ENCODE data around the gene CXXC4.

Gene CXXC4

DNA sequence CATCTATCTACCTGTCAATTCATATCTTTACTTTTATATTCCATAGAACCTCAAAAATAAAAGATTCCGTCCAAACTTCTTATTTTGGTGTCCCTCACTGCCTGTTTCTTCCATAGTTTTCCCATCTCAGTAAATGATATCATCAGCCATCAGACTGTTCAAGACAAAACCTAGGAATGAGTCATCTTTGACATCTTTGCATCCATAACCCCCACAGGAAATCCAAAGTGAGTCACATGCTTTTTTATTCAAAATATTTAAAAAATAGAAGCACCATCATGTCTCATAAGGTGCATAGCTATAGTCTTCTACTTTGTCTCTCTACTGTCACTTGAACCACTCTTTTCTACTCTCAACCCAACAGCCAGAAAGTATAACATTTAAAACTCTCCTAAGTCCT, 29.9 kb upstream of the CXXC4 start:
- H3K4me1 ChIP-seq = no peaks in the 10 kb centered on the region
- TF ChIP-seq, protein P1, sequence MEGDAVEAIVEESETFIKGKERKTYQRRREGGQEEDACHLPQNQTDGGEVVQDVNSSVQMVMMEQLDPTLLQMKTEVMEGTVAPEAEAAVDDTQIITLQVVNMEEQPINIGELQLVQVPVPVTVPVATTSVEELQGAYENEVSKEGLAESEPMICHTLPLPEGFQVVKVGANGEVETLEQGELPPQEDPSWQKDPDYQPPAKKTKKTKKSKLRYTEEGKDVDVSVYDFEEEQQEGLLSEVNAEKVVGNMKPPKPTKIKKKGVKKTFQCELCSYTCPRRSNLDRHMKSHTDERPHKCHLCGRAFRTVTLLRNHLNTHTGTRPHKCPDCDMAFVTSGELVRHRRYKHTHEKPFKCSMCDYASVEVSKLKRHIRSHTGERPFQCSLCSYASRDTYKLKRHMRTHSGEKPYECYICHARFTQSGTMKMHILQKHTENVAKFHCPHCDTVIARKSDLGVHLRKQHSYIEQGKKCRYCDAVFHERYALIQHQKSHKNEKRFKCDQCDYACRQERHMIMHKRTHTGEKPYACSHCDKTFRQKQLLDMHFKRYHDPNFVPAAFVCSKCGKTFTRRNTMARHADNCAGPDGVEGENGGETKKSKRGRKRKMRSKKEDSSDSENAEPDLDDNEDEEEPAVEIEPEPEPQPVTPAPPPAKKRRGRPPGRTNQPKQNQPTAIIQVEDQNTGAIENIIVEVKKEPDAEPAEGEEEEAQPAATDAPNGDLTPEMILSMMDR (IDR thresholded peaks at IDR 0.05) = no peak
- no peaks in the 10 kb centered on the region for H3K79me2 ChIP-seq
- H3K27me3 ChIP-seq (ENCODE audit: control insufficient read depth, insufficient read depth, low read length) = no peaks in the 10 kb centered on the region
- no peak overlapping the region for H3K4me3 ChIP-seq (ENCODE audit: low read depth, low read length)
- H3K27ac ChIP-seq = no peak overlapping the region
- no peaks in the 10 kb centered on the region for H3K36me3 ChIP-seq (ENCODE audit: control insufficient read depth, insufficient read depth, low read length)
- no peak overlapping the region for H2AFZ ChIP-seq
- no peak overlapping the region for H3K4me2 ChIP-seq (ENCODE audit: low read length)
- H3K9ac ChIP-seq = no peak overlapping the region
- no peaks in the 10 kb centered on the region for H3K9me3 ChIP-seq (ENCODE audit: control insufficient read depth, low read length)

DNA sequence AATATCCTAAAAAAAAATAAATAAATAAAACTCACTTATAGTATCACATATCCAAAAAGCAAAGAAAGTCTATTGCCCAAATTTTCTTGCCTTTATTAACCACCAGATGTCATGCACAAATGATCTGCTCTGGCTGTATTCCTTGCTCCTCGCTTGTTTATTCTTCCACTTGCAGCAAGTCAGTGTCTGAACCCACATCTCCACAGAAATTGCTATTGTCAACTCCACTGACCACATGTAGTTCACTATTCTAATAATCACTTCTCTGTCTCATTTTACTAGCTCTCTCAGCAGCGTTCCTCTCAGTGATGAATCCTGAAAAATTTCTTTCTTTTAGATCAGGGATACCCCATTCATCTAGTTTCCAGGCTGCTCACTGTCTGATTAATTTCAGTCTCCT, 29.3 kb upstream of the CXXC4 start:
- no peak overlapping the region for H3K9ac ChIP-seq
- no peak overlapping the region for H3K27ac ChIP-seq
- H3K4me1 ChIP-seq = no peaks in the 10 kb centered on the region
- H2AFZ ChIP-seq = no peak overlapping the region
- no peaks in the 10 kb centered on the region for H3K27me3 ChIP-seq (ENCODE audit: control insufficient read depth, insufficient read depth, low read length)
- TF ChIP-seq, protein P1 (IDR thresholded peaks at IDR 0.05) = no peak
- H3K9me3 ChIP-seq (ENCODE audit: control insufficient read depth, low read length) = no peaks in the 10 kb centered on the region
- H3K79me2 ChIP-seq = no peaks in the 10 kb centered on the region
- H3K36me3 ChIP-seq (ENCODE audit: control insufficient read depth, insufficient read depth, low read length) = no peaks in the 10 kb centered on the region
- no peak overlapping the region for H3K4me2 ChIP-seq (ENCODE audit: low read length)
- H3K4me3 ChIP-seq (ENCODE audit: low read depth, low read length) = no peak overlapping the region

DNA sequence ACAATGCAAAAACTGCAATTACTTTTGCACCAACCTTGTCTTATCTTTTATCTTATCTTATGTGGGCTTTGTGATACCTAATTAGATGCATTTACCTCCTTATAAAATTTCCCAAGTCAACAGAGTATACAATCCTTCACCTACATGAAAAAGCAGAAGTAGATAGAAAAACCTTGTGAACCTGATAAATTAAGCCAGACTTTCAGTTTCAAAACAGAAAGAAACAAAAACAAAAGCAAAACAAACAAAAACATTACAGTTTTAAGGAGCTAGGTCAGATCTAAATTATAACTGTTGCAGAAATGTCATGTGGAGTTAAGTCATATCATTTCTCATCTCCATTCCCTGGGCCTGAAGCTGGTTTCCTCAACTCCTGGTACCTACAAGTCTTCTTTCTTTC, 24.9 kb upstream of the CXXC4 start:
- no peak overlapping the region for H3K9ac ChIP-seq
- H3K27me3 ChIP-seq (ENCODE audit: control insufficient read depth, insufficient read depth, low read length) = no peaks in the 10 kb centered on the region
- no peak overlapping the region for H3K27ac ChIP-seq
- H2AFZ ChIP-seq = no peak overlapping the region
- H3K4me1 ChIP-seq = no peaks in the 10 kb centered on the region
- no peak overlapping the region for H3K4me2 ChIP-seq (ENCODE audit: low read length)
- H3K9me3 ChIP-seq (ENCODE audit: control insufficient read depth, low read length) = no peaks in the 10 kb centered on the region
- no peaks in the 10 kb centered on the region for H3K36me3 ChIP-seq (ENCODE audit: control insufficient read depth, insufficient read depth, low read length)
- H3K79me2 ChIP-seq = no peaks in the 10 kb centered on the region
- no peak overlapping the region for H3K4me3 ChIP-seq (ENCODE audit: low read depth, low read length)
- TF ChIP-seq, protein P1 (IDR thresholded peaks at IDR 0.05) = no peak

DNA sequence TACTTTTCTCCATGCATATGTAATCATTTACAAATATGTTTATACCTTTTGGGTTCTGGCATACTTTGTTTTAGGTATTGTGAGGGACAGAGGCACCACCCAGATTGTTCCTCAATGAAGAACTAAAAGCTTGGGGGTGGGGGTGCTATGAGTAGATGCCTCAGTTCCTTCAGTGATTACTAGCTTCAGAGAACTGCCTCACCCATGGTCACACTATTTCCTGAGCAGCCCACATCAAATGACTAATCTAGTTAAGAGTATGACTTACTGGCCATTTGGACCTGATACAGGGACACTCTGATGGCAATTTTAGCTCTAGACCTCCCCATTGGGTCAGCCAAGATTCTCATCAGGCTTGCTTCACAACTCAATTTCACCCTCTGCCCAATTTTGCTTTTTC, 22.2 kb upstream of the CXXC4 start:
- Histone ChIP-seq H3K9ac (no peak overlapping the region), H2AFZ (no peak overlapping the region)

DNA sequence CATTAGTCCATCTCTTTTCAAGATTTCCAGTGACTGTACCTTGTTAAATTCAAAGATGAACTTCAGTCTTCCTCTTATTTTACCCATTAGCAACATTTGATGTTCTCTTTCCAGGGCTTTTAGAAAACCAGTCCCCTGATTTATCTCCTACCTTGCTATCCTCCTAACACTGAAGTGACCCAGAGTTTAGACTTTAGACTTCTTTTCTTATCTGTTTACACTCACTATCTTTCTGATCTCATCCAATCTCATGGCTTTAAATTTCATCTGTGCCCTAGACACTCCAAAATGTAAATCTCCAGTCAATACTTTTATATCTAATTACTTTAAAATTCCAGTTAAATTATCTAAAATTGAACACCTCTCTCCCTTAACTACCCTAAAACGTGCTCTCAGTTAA, 13.5 kb upstream of the CXXC4 start:
- Histone ChIP-seq H2AFZ (no peak overlapping the region), H3K4me3 (ENCODE audit: low read depth, low read length) (no peak overlapping the region), H3K9me3 (ENCODE audit: control insufficient read depth, low read length) (no peaks in the 10 kb centered on the region)

More for the DNA sequence above, 22.2 kb upstream of the CXXC4 start:
- Histone ChIP-seq H3K9me3 (ENCODE audit: control insufficient read depth, low read length) (no peaks in the 10 kb centered on the region), H3K79me2 (no peaks in the 10 kb centered on the region), H3K4me1 (no peaks in the 10 kb centered on the region), H3K4me2 (ENCODE audit: low read length) (no peak overlapping the region), H3K27me3 (ENCODE audit: control insufficient read depth, insufficient read depth, low read length) (no peaks in the 10 kb centered on the region), H3K27ac (no peak overlapping the region), H3K4me3 (ENCODE audit: low read depth, low read length) (no peak overlapping the region), H3K36me3 (ENCODE audit: control insufficient read depth, insufficient read depth, low read length) (no peaks in the 10 kb centered on the region)
- TF ChIP-seq, protein P1 (IDR thresholded peaks at IDR 0.05) = no peak

More for the DNA sequence above, 13.5 kb upstream of the CXXC4 start:
- no peaks in the 10 kb centered on the region for H3K27me3 ChIP-seq (ENCODE audit: control insufficient read depth, insufficient read depth, low read length)
- TF ChIP-seq, protein P1 (IDR thresholded peaks at IDR 0.05) = no peak
- H3K27ac ChIP-seq = no peak overlapping the region
- no peaks in the 10 kb centered on the region for H3K79me2 ChIP-seq
- H3K4me1 ChIP-seq = no peaks in the 10 kb centered on the region
- no peak overlapping the region for H3K9ac ChIP-seq
- no peak overlapping the region for H3K4me2 ChIP-seq (ENCODE audit: low read length)
- no peaks in the 10 kb centered on the region for H3K36me3 ChIP-seq (ENCODE audit: control insufficient read depth, insufficient read depth, low read length)

All from parathyroid adenoma (tissue), 2 donors.